Measurements from ENCODE around the gene ARHGEF4.

The ARHGEF4 gene

GRCh38 chr2:130834931-130835765 lies 1.6 kb upstream of the ARHGEF4 start:
- DNase-seq (ENCODE audit: low read depth in 2 of 2) = no peak

DNA sequence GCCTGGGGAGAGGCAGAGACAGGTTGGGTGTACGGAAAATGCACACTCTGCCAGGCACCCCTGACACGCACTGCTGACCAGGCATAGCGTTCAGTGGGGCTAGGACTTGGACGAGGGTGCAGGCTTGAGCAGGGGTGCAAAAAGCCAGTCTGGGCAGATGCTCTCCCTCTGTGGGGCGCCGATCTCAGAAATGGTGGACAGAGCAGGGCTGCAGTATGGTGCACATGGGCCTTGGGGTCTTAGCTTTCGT lies 1.0 kb upstream of the ARHGEF4 start:
- no peak for DNase-seq (ENCODE audit: low read depth in 2 of 2)

DNA sequence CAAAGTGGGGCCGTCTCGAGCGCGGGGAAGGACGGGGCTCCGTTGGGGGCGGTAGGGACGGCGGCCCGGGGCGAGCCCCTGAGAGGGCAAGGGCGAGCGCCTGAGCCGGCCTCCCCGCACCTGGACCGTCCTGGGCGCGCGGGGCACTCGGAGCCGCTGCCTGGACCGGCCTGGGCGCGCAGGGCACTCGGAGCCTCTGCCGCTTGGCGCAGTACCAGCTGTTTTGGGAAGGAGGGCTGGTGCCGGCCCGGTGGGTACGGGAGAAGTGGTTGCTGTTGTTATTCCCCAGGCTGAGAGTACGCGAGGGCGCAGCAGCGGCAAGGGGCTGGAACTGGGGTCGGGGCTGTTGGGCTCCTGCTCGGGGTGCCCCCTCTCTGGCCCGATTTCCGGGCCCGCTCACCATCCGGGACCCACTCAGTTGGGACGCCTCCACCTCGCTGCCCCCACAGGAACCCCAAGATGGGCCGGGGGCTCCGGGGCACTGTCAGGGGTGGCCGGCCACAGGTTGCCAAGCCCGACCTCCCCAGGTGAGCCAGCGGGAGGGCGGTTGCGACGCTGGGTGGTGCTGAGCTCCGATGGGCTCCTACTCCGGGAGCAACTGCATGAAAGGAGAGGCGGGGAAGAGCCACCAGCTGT lies 579 bp downstream of the ARHGEF4 start:
- DNase-seq (ENCODE audit: low read depth in 2 of 2) = no peak

GRCh38 chr2:130837811-130838565 lies 1.3 kb downstream of the ARHGEF4 start:
- DNase-seq (ENCODE audit: low read depth in 2 of 2) = no peak

DNA sequence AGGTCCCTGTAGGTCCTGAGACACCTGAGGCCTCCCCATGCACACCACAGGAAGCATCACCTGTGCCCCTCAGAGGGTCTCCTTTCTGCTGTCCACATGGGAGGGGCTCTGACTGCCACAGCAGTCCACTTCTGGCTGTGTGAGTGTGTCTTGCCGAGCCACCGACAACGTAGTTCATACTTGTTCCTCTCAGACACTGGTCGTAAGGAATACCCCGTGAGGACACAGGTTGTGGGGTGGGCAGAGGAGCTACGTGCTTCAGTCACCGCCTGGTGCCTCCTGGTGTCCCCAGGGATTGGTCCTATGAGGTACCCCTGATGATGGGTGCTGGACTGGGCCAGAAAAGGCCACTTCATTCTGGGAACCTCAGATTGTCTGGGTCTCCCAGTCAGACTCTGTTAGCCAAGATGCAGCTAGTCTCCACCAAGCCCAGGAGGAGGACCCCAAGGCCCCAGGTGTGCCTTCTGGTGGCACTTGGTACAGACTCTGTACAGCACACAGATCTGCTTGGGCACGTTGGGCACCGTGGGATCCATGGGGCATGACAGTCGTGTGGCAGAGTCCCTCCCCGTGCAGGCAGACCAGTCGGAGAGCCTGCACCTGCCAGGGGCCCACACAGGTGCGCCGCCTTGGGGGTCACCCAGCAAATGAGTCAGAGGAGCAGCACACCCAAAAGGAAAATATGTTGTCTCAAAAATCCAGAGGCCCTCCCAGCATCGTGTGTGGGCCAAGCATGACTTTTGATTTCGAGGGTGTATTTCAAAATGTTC lies 2.5 kb downstream of the ARHGEF4 start:
- no peak for DNase-seq (ENCODE audit: low read depth in 2 of 2)

DNA sequence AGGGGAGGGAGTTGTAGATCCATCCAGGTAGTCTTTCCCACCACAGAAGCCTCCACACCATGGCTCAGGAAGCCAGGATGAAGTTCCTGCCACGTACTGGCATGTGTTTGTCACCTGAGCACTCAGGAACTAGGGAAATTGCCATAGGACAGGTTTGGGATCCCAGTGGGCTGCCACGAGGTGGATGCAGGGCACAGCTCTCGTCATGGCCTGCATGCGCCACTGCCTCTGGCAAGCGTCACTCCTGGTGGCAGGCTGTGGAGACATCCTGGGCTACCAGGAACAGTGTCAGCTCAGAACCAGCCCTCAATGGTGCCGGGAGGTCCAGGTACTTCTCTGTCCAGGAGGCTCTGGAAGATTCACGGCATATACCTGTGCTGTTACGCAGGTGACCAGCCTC lies 3.8 kb downstream of the ARHGEF4 start:
- no peak for DNase-seq (ENCODE audit: low read depth in 2 of 2)

GRCh38 chr2:130841741-130842365 lies 5.1 kb downstream of the ARHGEF4 start:
- no peak for DNase-seq (ENCODE audit: low read depth in 2 of 2)

- no peak for DNase-seq (ENCODE audit: low read depth in 2 of 2)
These were observed 6.1 kb downstream of the ARHGEF4 start for GRCh38 chr2:130842770-130843169.

- DNase-seq (ENCODE audit: low read depth in 2 of 2) = no peak
These were observed 6.7 kb downstream of the ARHGEF4 start for GRCh38 chr2:130843321-130843985.

DNA sequence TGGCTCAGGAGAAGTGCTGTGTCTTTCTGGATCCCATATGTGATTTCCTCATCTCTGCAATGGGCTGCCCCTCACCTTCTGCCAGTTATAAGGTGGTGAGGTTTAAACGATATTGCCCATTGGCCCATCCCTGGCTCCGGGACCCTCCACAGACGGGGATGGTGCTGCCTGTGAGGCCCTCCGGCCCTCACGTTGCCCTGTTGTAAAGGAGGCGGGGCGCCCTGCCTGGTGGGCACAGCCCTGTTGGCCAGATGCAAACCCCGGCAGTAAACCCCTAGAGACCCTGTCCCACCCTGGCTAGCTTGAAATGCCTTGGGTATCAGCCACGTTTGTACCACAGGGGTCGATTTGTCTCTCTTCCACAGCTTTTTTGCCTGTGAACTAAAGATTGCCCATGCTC lies 7.4 kb downstream of the ARHGEF4 start:
- DNase-seq (ENCODE audit: low read depth in 2 of 2) = no peak

- DNase-seq (ENCODE audit: low read depth in 2 of 2) = no peak
These were observed 8.9 kb downstream of the ARHGEF4 start for GRCh38 chr2:130845505-130846085.

GRCh38 chr2:130846233-130846632 lies 9.5 kb downstream of the ARHGEF4 start:
- DNase-seq (ENCODE audit: low read depth in 2 of 2) = no peak

GRCh38 chr2:130846686-130847375 lies 10.1 kb downstream of the ARHGEF4 start:
- DNase-seq (ENCODE audit: low read depth in 2 of 2) = no peak

GRCh38 chr2:130847776-130848525 lies 11.2 kb downstream of the ARHGEF4 start:
- DNase-seq (ENCODE audit: low read depth in 2 of 2) = no peak

DNA sequence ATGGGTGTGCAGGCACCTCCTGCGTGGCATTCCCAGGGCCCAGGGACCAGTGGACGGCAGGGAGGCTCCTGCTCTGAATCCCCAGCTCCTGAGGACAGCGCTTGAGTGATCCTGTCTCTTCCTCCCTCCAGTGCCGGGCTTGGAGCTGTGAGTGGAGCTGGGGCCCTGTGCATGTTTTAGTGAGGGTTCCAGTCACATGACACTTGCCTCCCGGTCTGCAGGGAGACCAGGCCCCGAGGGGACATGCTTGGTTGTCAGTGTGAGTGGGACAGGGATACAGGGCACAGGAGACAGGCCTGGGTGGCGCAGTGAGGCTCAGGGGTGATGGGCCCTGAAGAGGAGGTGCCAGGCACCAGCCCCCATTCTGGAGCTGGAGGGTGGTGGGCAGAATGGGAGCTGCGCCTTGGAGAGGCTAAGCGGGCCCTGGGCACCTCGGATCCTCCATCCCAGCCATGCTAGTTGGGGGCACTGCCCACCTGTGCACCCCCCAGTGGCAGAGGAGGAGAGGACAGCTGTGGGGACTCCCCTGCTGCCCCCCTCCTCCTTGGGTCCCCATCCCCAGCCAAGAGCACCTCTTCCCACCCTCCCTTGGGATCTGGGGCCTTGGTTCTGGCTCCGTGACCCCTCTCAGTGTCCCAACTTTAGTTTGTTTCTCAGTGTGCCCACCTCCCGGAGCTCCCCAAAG lies 12.0 kb downstream of the ARHGEF4 start:
- DNase-seq (ENCODE audit: low read depth in 2 of 2) = no peak

DNA sequence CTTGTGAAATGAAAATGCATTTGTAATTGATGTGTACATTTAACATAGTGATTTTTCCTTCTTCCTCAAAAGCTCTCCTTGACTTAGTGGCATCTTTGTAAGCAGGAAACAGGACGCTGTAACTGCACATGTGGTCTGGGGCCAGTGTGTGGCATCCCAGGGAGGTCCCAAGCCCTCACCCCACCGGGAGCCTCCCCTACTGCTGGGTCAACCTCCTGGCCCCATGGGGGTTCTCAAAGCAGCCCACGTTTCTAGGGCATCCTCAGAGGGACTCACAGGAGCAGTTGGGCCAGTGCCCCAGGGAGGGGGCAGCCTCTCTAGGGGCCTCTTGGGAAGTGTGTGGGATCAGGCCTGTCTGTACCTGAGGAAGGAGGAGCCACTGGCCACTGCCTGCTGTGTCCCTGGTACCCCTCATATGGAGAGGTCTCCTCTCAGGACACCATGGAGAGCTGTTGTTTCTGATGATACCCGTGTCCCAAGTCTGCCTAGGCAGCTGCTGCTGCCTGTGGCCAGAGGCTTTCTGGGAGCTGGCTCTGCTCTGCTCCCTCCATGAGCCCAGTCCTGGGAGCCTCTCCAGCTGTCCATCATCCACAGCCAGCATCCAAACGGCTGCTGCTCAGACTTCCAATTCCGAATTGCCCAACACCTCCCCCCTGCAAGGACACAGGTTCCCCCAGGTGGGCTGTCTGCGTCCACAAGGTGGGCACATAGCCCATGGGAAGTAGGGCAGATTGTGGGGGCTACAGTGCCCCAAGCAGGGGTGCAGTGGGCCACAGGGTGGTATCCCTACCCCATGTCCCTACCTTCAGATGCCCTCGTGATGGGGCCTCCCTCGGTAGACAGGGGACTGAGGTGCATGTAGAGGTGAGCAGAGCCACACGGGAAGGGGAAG lies 13.4 kb downstream of the ARHGEF4 start:
- no peak for DNase-seq (ENCODE audit: low read depth in 2 of 2)

- DNase-seq (ENCODE audit: low read depth in 2 of 2) = no peak
These were observed 14.3 kb downstream of the ARHGEF4 start for GRCh38 chr2:130850788-130851623.

Measured in stimulated activated CD4-positive, alpha-beta T cell treated with anti-CD3 and anti-CD28 coated beads, Interleukin-12 subunit alpha, Interleukin-12 subunit beta, amount 100 ng/mL, for 24 hours (primary cell).